Lower lobe of right lung (tissue), 2 donors: ENCODE data around the gene ENTPD3. TPM values are rescaled to one million over a fixed set of nuclear protein-coding genes. Genes with fewer than 3 reads are reported as not detected.

Experiments used
- ATAC-seq, 2 donors: fragments of 200-7000 bp; cut with Tn5 transposase; one replicate each; pipeline ENCODE4 v1.9.1; 2020 to 2022; ENCODE audit warnings: mild to moderate bottlenecking in 2 of 2, moderate library complexity in 2 of 2
- DNase-seq: peaks from one replicate; pipeline ENCODE4 v3.0.0-alpha.2; 2020
- H3K27ac ChIP-seq: fragments of 200-600 bp; one replicate; pipeline ENCODE4 v1.8.0; 2022
- H3K27me3 ChIP-seq: fragments of 200-600 bp; one replicate; pipeline ENCODE4 v1.8.0; 2022; ENCODE audit warnings: low read depth
- H3K36me3 ChIP-seq: fragments of 200-600 bp; one replicate; pipeline ENCODE4 v1.8.0; 2022; ENCODE audit warnings: mild to moderate bottlenecking
- H3K4me1 ChIP-seq: fragments of 200-600 bp; one replicate; pipeline ENCODE4 v1.8.0; 2022
- H3K4me3 ChIP-seq: fragments of 200-600 bp; one replicate; pipeline ENCODE4 v1.8.0; 2022; ENCODE audit warnings: mild to moderate bottlenecking
- H3K9me3 ChIP-seq: fragments of 200-600 bp; one replicate; pipeline ENCODE4 v1.8.0; 2022
- CTCF ChIP-seq: fragments of 200-600 bp; IDR thresholded peaks from one replicate; pipeline ENCODE4 v1.8.0; 2022; ENCODE audit warnings: antibody characterized with exemption, mild to moderate bottlenecking
- intact Hi-C: fragments of 100-400 bp; cut with DNase I; formaldehyde crosslinking; loops from one replicate; pipeline ENCODE4 v1.11.0; 2022
- long read RNA-seq: library from polyadenylated mRNA; unstranded; transcript quantifications from one replicate; pipeline ENCODE4 v2.0.0, GENCODE V29; 2021
- total RNA-seq: library from RNA; stranded (reverse); fragmentation: NEBNext Ultra II Directional; extraction: Animal tissue kit (Norgen Biotek cat#: 25700); gene quantifications from one replicate; pipeline ENCODE4 v1.2.1, GENCODE V29; 2021
- donor health status: DM: no; HTN: yes; CAD: no; lungs with severe emphysema.

Gene ENTPD3
- 4.3 TPM for total RNA-seq
- long read RNA-seq, transcript ENTPD3-201 (11 exons, 2,819 nt) = major isoform, 7 of 11 reads
- long read RNA-seq, partial matches to known transcripts = 1 of 11 reads
- long read RNA-seq, other reads (novel, unspliced or antisense) = 3 of 11 reads

GRCh38 chr3:40387001-40387894 lies at the start of gene ENTPD3:
Gene ENTPD3 (plus strand): TSS chr3:40387184. CDS start chr3:40388058, 874 bp downstream.
- TF ChIP-seq CTCF = no peak
- intact Hi-C loops = no loop called here
- peaks cover 14% of the 10 kb centered on the region for H3K27me3 ChIP-seq
- H3K36me3 ChIP-seq = no peaks in the 10 kb centered on the region
- DNase-seq (peak; percentile 78), ATAC-seq (peak; percentile 96 to 97)
- H3K27ac ChIP-seq = peak within 1 kb of the TSS; percentile 18
- no peaks in the 10 kb centered on the region for H3K9me3 ChIP-seq
- H3K4me1 ChIP-seq = no peaks in the 10 kb centered on the region
- H3K4me3 ChIP-seq = peak within 1 kb of the TSS; percentile 53

GRCh38 chr3:40339871-40340270 lies 47.1 kb upstream of the ENTPD3 start:
- Histone ChIP-seq H3K36me3 (no peaks in the 10 kb centered on the region), H3K27me3 (no peaks in the 10 kb centered on the region), H3K4me3 (no peak overlapping the region), H3K27ac (no peak overlapping the region), H3K9me3 (no peaks in the 10 kb centered on the region), H3K4me1 (no peaks in the 10 kb centered on the region)
- intact Hi-C loops = no loop called here
- ATAC-seq (no peak), DNase-seq (no peak)
- no peak for TF ChIP-seq CTCF

- DNase-seq = no peak
- Histone ChIP-seq H3K27ac (no peak overlapping the region), H3K36me3 (no peaks in the 10 kb centered on the region), H3K4me3 (no peak overlapping the region), H3K4me1 (no peaks in the 10 kb centered on the region), H3K9me3 (no peaks in the 10 kb centered on the region), H3K27me3 (no peaks in the 10 kb centered on the region)
- no peak for ATAC-seq
- intact Hi-C loops = no loop called here
- TF ChIP-seq CTCF = no peak
Observed at GRCh38 chr3:40340541-40341170, 46.3 kb upstream of the ENTPD3 start.

- DNase-seq (no peak), ATAC-seq (no peak)
- Histone ChIP-seq H3K27me3 (no peaks in the 10 kb centered on the region), H3K4me1 (no peaks in the 10 kb centered on the region), H3K4me3 (no peak overlapping the region), H3K36me3 (no peaks in the 10 kb centered on the region), H3K9me3 (no peaks in the 10 kb centered on the region), H3K27ac (no peak overlapping the region)
- TF ChIP-seq CTCF = no peak
- intact Hi-C loops = no loop called here
Observed at GRCh38 chr3:40341671-40342070, 45.3 kb upstream of the ENTPD3 start.

GRCh38 chr3:40350529-40350928 lies 36.5 kb upstream of the ENTPD3 start:
- ATAC-seq = no peak
- H3K9me3 ChIP-seq = no peaks in the 10 kb centered on the region
- intact Hi-C loops = no loop called here

More at GRCh38 chr3:40350529-40350928, 36.5 kb upstream of the ENTPD3 start:
- DNase-seq = no peak
- no peaks in the 10 kb centered on the region for H3K27me3 ChIP-seq
- no peak overlapping the region for H3K4me3 ChIP-seq
- no peaks in the 10 kb centered on the region for H3K4me1 ChIP-seq
- H3K36me3 ChIP-seq = no peaks in the 10 kb centered on the region
- no peak for TF ChIP-seq CTCF
- H3K27ac ChIP-seq = no peak overlapping the region
